SU-DHL-6 (cell line): Measurements from ENCODE around the gene USP30.

Source experiments
- CTCF ChIP-seq: fragments of 200-600 bp; sonication (generic); IDR thresholded peaks from one replicate; pipeline ENCODE4 v1.5.1; 2017; ENCODE audit warnings: antibody characterized with exemption, mild to moderate bottlenecking, low read length, moderate library complexity; ENCODE audit not compliant: insufficient read depth, poor library complexity, severe bottlenecking
- EZH2phosphoT487 ChIP-seq: fragments of 200-600 bp; sonication (generic), shearing (Covaris generic); conservative IDR thresholded peaks from 2 replicates; pipeline ENCODE4 v1.6.1; 2018; ENCODE audit warnings: mild to moderate bottlenecking, antibody characterized with exemption, low read length, moderate library complexity, mixed read lengths

- TF ChIP-seq CTCF (no peak), EZH2phosphoT487 (no peak)
These were observed 1.2 kb downstream of the USP30 start for GRCh38 chr12:109053382-109054123.
